ENCODE measurements around the gene CALCOCO1.
"Not testable (repeated sequence)": the region's sequence is repeated elsewhere in the genome, so short reads cannot be mapped to it uniquely, and the experiment has no call there.

Gene CALCOCO1

DNA sequence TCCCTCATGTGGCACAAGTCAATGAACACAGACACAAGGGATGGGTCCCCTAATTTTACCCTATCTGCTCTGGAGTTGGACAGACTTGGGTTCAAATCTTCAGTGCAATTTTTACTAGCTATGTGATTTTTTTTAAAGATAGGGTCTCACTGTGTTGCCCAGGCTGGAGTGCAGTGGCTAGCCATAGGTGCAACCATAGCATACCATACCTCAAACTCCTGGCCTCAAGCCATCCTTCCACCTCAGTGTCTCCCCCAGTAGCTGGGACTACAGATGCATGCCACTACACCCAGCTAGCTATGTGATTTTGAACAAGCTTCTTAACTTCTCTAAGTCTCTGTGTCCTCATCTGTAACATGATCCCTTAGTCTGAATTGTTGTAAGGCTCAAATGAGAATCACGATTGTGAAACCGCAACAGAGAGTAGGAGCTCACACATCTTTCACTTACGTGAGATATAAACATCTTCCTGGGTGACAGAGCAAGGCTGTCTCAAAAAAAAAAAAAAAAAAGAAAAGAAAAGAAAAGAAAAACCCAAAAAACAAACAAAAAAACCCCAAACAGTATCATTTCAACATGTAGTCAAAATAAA is 4.7 kb downstream of the CALCOCO1 start:
- no peaks in the 10 kb centered on the region for H3K27me3 ChIP-seq (ENCODE audit: insufficient read depth, low read depth)
- H3K9ac ChIP-seq = peak overlapping the region; percentile 28
- TF ChIP-seq, protein P1, sequence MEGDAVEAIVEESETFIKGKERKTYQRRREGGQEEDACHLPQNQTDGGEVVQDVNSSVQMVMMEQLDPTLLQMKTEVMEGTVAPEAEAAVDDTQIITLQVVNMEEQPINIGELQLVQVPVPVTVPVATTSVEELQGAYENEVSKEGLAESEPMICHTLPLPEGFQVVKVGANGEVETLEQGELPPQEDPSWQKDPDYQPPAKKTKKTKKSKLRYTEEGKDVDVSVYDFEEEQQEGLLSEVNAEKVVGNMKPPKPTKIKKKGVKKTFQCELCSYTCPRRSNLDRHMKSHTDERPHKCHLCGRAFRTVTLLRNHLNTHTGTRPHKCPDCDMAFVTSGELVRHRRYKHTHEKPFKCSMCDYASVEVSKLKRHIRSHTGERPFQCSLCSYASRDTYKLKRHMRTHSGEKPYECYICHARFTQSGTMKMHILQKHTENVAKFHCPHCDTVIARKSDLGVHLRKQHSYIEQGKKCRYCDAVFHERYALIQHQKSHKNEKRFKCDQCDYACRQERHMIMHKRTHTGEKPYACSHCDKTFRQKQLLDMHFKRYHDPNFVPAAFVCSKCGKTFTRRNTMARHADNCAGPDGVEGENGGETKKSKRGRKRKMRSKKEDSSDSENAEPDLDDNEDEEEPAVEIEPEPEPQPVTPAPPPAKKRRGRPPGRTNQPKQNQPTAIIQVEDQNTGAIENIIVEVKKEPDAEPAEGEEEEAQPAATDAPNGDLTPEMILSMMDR (conservative IDR thresholded peaks at IDR 0.05; ENCODE audit: low read depth, low read length) = peak; percentile 60
- H3K79me2 ChIP-seq (ENCODE audit: insufficient read depth, low read depth) = no peaks in the 10 kb centered on the region
- H3K36me3 ChIP-seq (ENCODE audit: insufficient read depth) = no peaks in the 10 kb centered on the region
- H2AFZ ChIP-seq (ENCODE audit: low read depth) = 0 out of 2 replicates have a peak overlapping the region, but pooled peaks have one; percentile 9
- peaks cover 55% of the 10 kb centered on the region for H3K4me1 ChIP-seq (ENCODE audit: low read depth, poor library complexity, severe bottlenecking)
- H3K4me2 ChIP-seq = peak overlapping the region; percentile 85
- no peak overlapping the region for H3K4me3 ChIP-seq (IDR thresholded peaks at IDR 0.05; ENCODE audit: insufficient read depth, low read depth, low read length)
- peak overlapping the region; percentile 65 for H3K27ac ChIP-seq
- H4K20me1 ChIP-seq (ENCODE audit: insufficient read depth) = no peaks in the 10 kb centered on the region

DNA sequence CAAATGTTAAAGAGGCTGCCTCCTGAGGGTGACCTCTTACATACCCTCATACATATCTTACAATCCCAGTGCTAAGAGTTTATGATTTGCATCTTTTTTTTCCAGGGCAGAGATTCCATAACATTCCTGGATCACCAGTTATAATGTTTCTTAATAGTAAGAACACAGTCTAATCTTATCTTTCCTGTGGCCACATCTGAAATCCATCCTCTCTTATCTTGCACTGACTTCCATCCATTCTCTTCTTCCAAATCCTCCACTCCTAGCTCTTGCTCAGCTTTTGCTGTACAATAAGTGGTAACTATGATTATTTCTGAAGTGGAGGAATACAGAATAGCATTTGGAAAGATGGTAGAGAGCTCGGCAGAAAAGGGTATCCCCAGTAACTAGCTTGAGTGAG is 6.3 kb downstream of the CALCOCO1 start:
- H3K36me3 ChIP-seq (ENCODE audit: insufficient read depth) = no peaks in the 10 kb centered on the region
- H3K4me2 ChIP-seq = no peak overlapping the region
- H3K27me3 ChIP-seq (ENCODE audit: insufficient read depth, low read depth) = no peaks in the 10 kb centered on the region
- H3K4me3 ChIP-seq (IDR thresholded peaks at IDR 0.05; ENCODE audit: insufficient read depth, low read depth, low read length) = no peak overlapping the region
- H2AFZ ChIP-seq (ENCODE audit: low read depth) = no peak overlapping the region
- no peaks in the 10 kb centered on the region for H3K79me2 ChIP-seq (ENCODE audit: insufficient read depth, low read depth)
- TF ChIP-seq, protein P1 (conservative IDR thresholded peaks at IDR 0.05; ENCODE audit: low read depth, low read length) = no peak
- no peak overlapping the region for H3K27ac ChIP-seq
- H3K4me1 ChIP-seq (ENCODE audit: low read depth, poor library complexity, severe bottlenecking) = peaks cover 45% of the 10 kb centered on the region
- no peaks in the 10 kb centered on the region for H4K20me1 ChIP-seq (ENCODE audit: insufficient read depth)
- H3K9ac ChIP-seq = no peak overlapping the region

DNA sequence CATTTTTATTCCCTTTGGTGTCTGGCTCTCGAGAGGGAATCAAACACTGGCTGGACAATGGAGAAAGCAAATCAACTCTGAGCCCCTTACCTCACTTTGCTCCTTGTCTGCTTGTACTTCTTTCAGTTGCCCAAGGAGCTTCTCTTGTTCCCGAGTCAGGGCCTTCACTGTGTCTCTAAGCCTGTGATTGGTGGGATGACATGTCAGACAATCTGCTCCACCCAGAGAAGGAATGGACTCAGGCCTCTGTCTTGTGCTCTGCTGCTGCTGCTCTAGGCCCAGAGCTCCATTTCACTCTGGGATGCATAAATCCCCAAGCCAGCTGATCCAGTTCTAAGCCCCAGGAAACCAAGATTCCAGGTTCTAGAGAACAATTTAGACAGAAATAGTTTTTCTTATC is 7.6 kb downstream of the CALCOCO1 start:
- Histone ChIP-seq H3K4me3 (IDR thresholded peaks at IDR 0.05; ENCODE audit: insufficient read depth, low read depth, low read length) (no peak overlapping the region), H3K27ac (no peak overlapping the region), H3K4me2 (no peak overlapping the region), H3K9ac (no peak overlapping the region), H2AFZ (ENCODE audit: low read depth) (no peak overlapping the region), H3K4me1 (ENCODE audit: low read depth, poor library complexity, severe bottlenecking) (peaks cover 42% of the 10 kb centered on the region), H3K36me3 (ENCODE audit: insufficient read depth) (no peaks in the 10 kb centered on the region), H4K20me1 (ENCODE audit: insufficient read depth) (no peaks in the 10 kb centered on the region), H3K27me3 (ENCODE audit: insufficient read depth, low read depth) (no peaks in the 10 kb centered on the region), H3K79me2 (ENCODE audit: insufficient read depth, low read depth) (no peaks in the 10 kb centered on the region)
- TF ChIP-seq, protein P1 (conservative IDR thresholded peaks at IDR 0.05; ENCODE audit: low read depth, low read length) = no peak

DNA sequence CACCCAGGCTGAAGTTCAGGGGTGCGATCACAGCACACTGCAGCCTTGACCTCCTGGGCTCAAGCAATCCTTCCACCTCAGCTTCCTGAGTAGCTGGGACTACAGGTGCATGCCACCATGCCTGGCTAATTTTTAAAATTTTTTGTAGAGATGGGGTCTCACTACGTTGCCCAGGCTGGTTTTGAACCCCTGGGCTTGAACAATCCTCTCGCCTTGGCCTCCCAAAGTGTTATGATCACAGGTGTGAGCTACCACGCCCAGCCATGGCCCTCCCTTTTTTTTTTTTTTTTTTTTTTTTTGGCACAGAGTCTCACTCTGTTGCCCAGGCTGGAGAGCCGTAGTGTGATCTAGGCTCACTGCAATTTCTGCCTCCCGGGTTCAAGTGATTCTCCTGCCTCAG is 8.7 kb downstream of the CALCOCO1 start:
- H3K4me1 ChIP-seq (ENCODE audit: low read depth, poor library complexity, severe bottlenecking) = peaks cover 36% of the 10 kb centered on the region
- H3K36me3 ChIP-seq (ENCODE audit: insufficient read depth); H3K9ac ChIP-seq; H3K27me3 ChIP-seq (ENCODE audit: insufficient read depth, low read depth); H3K27ac ChIP-seq; H3K4me2 ChIP-seq; H4K20me1 ChIP-seq (ENCODE audit: insufficient read depth); H3K4me3 ChIP-seq (IDR thresholded peaks at IDR 0.05; ENCODE audit: insufficient read depth, low read depth, low read length); H2AFZ ChIP-seq (ENCODE audit: low read depth); H3K79me2 ChIP-seq (ENCODE audit: insufficient read depth, low read depth): not testable (repeated sequence)

DNA sequence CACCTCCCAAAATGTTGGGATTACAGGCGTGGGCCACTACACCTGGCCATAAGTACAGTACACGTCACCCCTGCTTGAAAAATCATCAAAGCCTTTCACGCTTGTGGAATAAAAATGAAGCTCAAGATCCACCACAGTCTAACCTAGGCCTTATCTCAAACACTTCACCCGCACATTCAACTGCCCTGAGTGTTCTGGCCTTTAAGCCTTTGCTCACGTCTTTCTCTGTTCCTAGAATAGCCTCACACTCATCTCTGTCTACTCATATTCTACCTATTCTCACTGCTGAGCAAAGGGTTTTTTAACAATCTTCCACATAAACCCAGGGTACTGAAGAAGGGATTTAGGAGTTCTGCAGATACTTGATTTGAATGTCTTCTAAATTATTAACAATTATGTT is 9.9 kb downstream of the CALCOCO1 start:
- Histone ChIP-seq H3K36me3 (ENCODE audit: insufficient read depth) (no peaks in the 10 kb centered on the region), H3K79me2 (ENCODE audit: insufficient read depth, low read depth) (no peaks in the 10 kb centered on the region), H4K20me1 (ENCODE audit: insufficient read depth) (no peaks in the 10 kb centered on the region), H3K4me3 (IDR thresholded peaks at IDR 0.05; ENCODE audit: insufficient read depth, low read depth, low read length) (no peak overlapping the region), H2AFZ (ENCODE audit: low read depth) (no peak overlapping the region), H3K4me2 (no peak overlapping the region), H3K27me3 (ENCODE audit: insufficient read depth, low read depth) (no peaks in the 10 kb centered on the region), H3K4me1 (ENCODE audit: low read depth, poor library complexity, severe bottlenecking) (peaks cover 23% of the 10 kb centered on the region), H3K9ac (no peak overlapping the region), H3K27ac (no peak overlapping the region)
- TF ChIP-seq, protein P1 (conservative IDR thresholded peaks at IDR 0.05; ENCODE audit: low read depth, low read length) = no peak

Measured in KMS-11 (cell line).